ENCODE measurements around the gene TACC2. TPM values are rescaled to one million over a fixed set of nuclear protein-coding genes. Genes with fewer than 3 reads are reported as not detected.
"Not testable (repeated sequence)": the region's sequence is repeated elsewhere in the genome, so short reads cannot be mapped to it uniquely, and the experiment has no call there.

TACC2 gene
- total and polyA plus RNA-seq, 2 experiments from 2014 or later = 30.8 to 35.9 TPM

DNA sequence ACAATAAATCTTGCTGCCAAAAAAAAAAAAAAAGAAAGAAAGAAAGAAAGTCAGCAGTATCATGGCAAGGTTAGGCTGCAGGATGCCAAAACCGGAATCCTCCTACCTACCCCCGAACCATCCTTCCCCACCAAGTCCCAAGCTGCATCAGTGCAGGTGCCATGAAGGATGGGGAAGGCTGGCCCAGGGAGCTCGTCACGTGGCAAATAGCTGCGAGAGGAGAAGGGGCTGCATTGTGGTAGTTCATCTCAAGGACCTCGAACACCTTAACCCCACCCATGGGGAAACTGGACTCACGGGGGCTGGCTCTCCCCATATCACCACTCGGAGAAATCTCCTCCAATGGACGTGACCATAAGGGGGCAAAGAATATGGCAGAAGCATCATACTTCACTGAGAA lies 86.2 kb downstream of the TACC2 start:
- Histone ChIP-seq H2AFZ (no peak overlapping the region), H3K27ac (ENCODE audit: low read depth) (no peak overlapping the region), H3K4me3 (no peak overlapping the region), H3K36me3 (ENCODE audit: insufficient read depth) (no peaks in the 10 kb centered on the region), H3K4me2 (no peak overlapping the region), H3K79me2 (replicated peaks; ENCODE audit: insufficient read depth) (no peaks in the 10 kb centered on the region), H3K4me1 (ENCODE audit: insufficient read depth) (no peaks in the 10 kb centered on the region; the same call in 1 of the 2 replicates), H4K20me1 (replicated peaks; ENCODE audit: insufficient read depth) (no peaks in the 10 kb centered on the region), H3K9me2 (ENCODE audit: insufficient read depth) (no peaks in the 10 kb centered on the region), H3K27me3 (ENCODE audit: insufficient read depth) (no peaks in the 10 kb centered on the region), H3F3A (replicated peaks; ENCODE audit: low read depth) (no peaks in the 10 kb centered on the region)
- no peak for DNase-seq (ENCODE audit: low spot score)
- Mint-ChIP-seq H3K9me3 (no peaks in the 10 kb centered on the region), H3K4me1 (peaks cover 2% of the 10 kb centered on the region; the same call in 1 of the 3 replicates), H3K27me3 (ENCODE audit: insufficient read depth, low read depth, poor library complexity) (no peaks in the 10 kb centered on the region), H3K4me3 (no peak overlapping the region), H3K27ac (no peak overlapping the region), H3K36me3 (ENCODE audit: low read depth) (no peaks in the 10 kb centered on the region)
- TF ChIP-seq JUNB (IDR thresholded peaks at IDR 0.05; ENCODE audit: unreplicated experiment) = no peak
- TF ChIP-seq ZNF331 (CRISPR knock-in tag; IDR thresholded peaks at IDR 0.05; ENCODE audit: low read depth) = no peak
- ATAC-seq = no peak

DNA sequence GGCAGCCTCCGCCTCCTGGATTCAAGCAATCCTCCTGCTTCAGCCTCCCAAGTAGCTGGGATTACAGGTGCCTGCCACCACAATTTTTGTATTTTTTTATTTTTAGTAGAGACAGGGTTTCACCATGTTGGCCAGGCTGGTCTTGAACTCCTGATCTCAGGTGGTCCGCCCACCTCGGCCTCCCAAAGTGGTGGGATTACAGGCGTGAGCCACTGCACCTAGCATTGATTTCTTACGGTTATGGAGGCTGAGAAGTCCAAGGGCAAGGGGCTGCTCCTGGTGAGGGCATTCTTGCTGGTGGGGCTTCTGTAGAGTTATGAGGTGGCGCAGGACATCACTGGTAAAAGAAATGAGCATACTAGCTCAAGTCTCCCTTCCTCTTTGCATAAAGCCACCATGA lies 86.9 kb downstream of the TACC2 start:
- H3K27me3 Mint-ChIP-seq (ENCODE audit: insufficient read depth, low read depth, poor library complexity) = not testable (repeated sequence)

DNA sequence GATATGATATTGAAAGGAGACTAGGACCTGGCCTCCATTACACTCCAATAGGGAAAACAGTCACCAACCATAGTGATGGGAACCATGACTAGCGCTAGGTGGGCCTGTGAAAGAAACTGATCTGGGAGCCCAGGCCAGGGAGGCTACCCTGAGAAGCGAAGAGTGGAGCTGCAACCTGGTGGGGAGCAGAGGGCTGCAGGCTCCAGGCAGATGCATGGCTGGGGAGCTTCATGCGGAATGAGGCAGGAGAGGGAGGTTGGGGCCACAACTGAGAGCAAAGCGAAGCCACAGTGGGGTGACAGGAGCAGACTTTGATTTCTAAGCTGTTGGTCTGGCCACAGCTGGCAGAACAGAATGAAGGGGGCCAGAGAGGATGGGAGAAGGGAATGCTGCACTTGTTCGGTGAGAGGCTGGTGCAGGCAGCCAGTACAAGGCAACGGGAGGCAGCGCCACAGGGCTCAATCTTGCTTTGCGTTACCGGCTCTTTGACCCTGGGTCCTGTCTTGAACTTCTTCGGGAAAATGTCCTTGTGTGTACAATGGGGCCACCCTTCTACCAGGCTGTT lies 88.4 kb downstream of the TACC2 start:
- Histone ChIP-seq H3K9me2 (ENCODE audit: insufficient read depth) (no peaks in the 10 kb centered on the region), H3F3A (replicated peaks; ENCODE audit: low read depth) (no peaks in the 10 kb centered on the region), H3K79me2 (replicated peaks; ENCODE audit: insufficient read depth) (no peaks in the 10 kb centered on the region), H3K27me3 (ENCODE audit: insufficient read depth) (no peaks in the 10 kb centered on the region), H3K4me1 (ENCODE audit: insufficient read depth) (no peaks in the 10 kb centered on the region; the same call in 1 of the 2 replicates), H3K4me3 (no peak overlapping the region), H3K27ac (ENCODE audit: low read depth) (no peak overlapping the region), H4K20me1 (replicated peaks; ENCODE audit: insufficient read depth) (no peaks in the 10 kb centered on the region), H3K4me2 (no peak overlapping the region), H2AFZ (peak overlapping the region; percentile 14; the same call in 1 of the 2 replicates), H3K36me3 (ENCODE audit: insufficient read depth) (no peaks in the 10 kb centered on the region)
- DNase-seq (ENCODE audit: low spot score) = no peak
- peaks cover 2% of the 10 kb centered on the region; the same call in 1 of the 3 replicates for H3K4me1 Mint-ChIP-seq
- H3K36me3 Mint-ChIP-seq (ENCODE audit: low read depth) = no peaks in the 10 kb centered on the region
- no peaks in the 10 kb centered on the region for H3K9me3 Mint-ChIP-seq
- no peaks in the 10 kb centered on the region for H3K27me3 Mint-ChIP-seq (ENCODE audit: insufficient read depth, low read depth, poor library complexity)
- H3K27ac Mint-ChIP-seq = no peak overlapping the region
- peak; percentile 26; the same call in 1 of the 3 replicates for ATAC-seq
- H3K4me3 Mint-ChIP-seq = no peak overlapping the region
- TF ChIP-seq, protein P1, sequence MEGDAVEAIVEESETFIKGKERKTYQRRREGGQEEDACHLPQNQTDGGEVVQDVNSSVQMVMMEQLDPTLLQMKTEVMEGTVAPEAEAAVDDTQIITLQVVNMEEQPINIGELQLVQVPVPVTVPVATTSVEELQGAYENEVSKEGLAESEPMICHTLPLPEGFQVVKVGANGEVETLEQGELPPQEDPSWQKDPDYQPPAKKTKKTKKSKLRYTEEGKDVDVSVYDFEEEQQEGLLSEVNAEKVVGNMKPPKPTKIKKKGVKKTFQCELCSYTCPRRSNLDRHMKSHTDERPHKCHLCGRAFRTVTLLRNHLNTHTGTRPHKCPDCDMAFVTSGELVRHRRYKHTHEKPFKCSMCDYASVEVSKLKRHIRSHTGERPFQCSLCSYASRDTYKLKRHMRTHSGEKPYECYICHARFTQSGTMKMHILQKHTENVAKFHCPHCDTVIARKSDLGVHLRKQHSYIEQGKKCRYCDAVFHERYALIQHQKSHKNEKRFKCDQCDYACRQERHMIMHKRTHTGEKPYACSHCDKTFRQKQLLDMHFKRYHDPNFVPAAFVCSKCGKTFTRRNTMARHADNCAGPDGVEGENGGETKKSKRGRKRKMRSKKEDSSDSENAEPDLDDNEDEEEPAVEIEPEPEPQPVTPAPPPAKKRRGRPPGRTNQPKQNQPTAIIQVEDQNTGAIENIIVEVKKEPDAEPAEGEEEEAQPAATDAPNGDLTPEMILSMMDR (conservative IDR thresholded peaks at IDR 0.05; ENCODE audit: low read depth in 2 of 2) = no peak
- TF ChIP-seq, protein P2, sequence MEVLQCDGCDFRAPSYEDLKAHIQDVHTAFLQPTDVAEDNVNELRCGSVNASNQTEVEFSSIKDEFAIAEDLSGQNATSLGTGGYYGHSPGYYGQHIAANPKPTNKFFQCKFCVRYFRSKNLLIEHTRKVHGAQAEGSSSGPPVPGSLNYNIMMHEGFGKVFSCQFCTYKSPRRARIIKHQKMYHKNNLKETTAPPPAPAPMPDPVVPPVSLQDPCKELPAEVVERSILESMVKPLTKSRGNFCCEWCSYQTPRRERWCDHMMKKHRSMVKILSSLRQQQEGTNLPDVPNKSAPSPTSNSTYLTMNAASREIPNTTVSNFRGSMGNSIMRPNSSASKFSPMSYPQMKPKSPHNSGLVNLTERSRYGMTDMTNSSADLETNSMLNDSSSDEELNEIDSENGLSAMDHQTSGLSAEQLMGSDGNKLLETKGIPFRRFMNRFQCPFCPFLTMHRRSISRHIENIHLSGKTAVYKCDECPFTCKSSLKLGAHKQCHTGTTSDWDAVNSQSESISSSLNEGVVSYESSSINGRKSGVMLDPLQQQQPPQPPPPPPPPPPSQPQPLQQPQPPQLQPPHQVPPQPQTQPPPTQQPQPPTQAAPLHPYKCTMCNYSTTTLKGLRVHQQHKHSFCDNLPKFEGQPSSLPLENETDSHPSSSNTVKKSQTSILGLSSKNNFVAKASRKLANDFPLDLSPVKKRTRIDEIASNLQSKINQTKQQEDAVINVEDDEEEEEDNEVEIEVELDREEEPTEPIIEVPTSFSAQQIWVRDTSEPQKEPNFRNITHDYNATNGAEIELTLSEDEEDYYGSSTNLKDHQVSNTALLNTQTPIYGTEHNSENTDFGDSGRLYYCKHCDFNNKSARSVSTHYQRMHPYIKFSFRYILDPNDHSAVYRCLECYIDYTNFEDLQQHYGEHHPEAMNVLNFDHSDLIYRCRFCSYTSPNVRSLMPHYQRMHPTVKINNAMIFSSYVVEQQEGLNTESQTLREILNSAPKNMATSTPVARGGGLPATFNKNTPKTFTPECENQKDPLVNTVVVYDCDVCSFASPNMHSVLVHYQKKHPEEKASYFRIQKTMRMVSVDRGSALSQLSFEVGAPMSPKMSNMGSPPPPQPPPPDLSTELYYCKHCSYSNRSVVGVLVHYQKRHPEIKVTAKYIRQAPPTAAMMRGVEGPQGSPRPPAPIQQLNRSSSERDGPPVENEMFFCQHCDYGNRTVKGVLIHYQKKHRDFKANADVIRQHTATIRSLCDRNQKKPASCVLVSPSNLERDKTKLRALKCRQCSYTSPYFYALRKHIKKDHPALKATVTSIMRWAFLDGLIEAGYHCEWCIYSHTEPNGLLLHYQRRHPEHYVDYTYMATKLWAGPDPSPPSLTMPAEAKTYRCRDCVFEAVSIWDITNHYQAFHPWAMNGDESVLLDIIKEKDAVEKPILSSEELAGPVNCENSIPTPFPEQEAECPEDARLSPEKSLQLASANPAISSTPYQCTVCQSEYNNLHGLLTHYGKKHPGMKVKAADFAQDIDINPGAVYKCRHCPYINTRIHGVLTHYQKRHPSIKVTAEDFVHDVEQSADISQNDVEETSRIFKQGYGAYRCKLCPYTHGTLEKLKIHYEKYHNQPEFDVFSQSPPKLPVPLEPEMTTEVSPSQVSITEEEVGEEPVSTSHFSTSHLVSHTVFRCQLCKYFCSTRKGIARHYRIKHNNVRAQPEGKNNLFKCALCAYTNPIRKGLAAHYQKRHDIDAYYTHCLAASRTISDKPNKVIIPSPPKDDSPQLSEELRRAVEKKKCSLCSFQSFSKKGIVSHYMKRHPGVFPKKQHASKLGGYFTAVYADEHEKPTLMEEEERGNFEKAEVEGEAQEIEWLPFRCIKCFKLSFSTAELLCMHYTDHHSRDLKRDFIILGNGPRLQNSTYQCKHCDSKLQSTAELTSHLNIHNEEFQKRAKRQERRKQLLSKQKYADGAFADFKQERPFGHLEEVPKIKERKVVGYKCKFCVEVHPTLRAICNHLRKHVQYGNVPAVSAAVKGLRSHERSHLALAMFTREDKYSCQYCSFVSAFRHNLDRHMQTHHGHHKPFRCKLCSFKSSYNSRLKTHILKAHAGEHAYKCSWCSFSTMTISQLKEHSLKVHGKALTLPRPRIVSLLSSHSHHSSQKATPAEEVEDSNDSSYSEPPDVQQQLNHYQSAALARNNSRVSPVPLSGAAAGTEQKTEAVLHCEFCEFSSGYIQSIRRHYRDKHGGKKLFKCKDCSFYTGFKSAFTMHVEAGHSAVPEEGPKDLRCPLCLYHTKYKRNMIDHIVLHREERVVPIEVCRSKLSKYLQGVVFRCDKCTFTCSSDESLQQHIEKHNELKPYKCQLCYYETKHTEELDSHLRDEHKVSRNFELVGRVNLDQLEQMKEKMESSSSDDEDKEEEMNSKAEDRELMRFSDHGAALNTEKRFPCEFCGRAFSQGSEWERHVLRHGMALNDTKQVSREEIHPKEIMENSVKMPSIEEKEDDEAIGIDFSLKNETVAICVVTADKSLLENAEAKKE (CRISPR knock-in tag; IDR thresholded peaks at IDR 0.05) = no peak
- TF ChIP-seq JUNB (IDR thresholded peaks at IDR 0.05; ENCODE audit: unreplicated experiment) (no peak), STAT1 (IDR thresholded peaks at IDR 0.05; ENCODE audit: unreplicated experiment) (no peak)

More for the DNA sequence above, 86.9 kb downstream of the TACC2 start:
- not testable (repeated sequence) for H3K9me2 ChIP-seq (ENCODE audit: insufficient read depth); H3K4me3 ChIP-seq; DNase-seq (ENCODE audit: low spot score); H3K36me3 Mint-ChIP-seq (ENCODE audit: low read depth); H2AFZ ChIP-seq; H4K20me1 ChIP-seq (replicated peaks; ENCODE audit: insufficient read depth); H3K27ac ChIP-seq (ENCODE audit: low read depth); H3K4me1 ChIP-seq (ENCODE audit: insufficient read depth); ATAC-seq; H3K4me2 ChIP-seq; H3K27me3 ChIP-seq (ENCODE audit: insufficient read depth); H3K27ac Mint-ChIP-seq; H3K4me3 Mint-ChIP-seq; H3K79me2 ChIP-seq (replicated peaks; ENCODE audit: insufficient read depth); H3F3A ChIP-seq (replicated peaks; ENCODE audit: low read depth); H3K4me1 Mint-ChIP-seq; H3K9me3 Mint-ChIP-seq; H3K36me3 ChIP-seq (ENCODE audit: insufficient read depth)
